Endodermal cell (in vitro differentiated cells): ENCODE data around the gene KCND2. TPM values are rescaled to one million over a fixed set of nuclear protein-coding genes. Genes with fewer than 3 reads are reported as not detected.

Experiments
- DNase-seq: peaks from one replicate; pipeline ENCODE4 v3.0.0-alpha.2; 2017
- H3K27ac ChIP-seq: 2 replicates; pipeline ENCODE4 v1.5.1; 2013; ENCODE audit warnings: mild to moderate bottlenecking, low read depth, low read length, moderate library complexity
- H3K27me3 ChIP-seq: 2 replicates; pipeline ENCODE4 v1.6.1; 2013; ENCODE audit warnings: mild to moderate bottlenecking, low read length, moderate library complexity; ENCODE audit not compliant: insufficient read depth, control insufficient read depth, poor library complexity, severe bottlenecking
- H3K36me3 ChIP-seq: 2 replicates; pipeline ENCODE4 v1.7.0; 2013; ENCODE audit warnings: mild to moderate bottlenecking, low read length, moderate library complexity; ENCODE audit not compliant: control insufficient read depth, insufficient read depth
- H3K4me1 ChIP-seq: one replicate; pipeline ENCODE4 v1.7.0; 2013; ENCODE audit warnings: low read length; ENCODE audit not compliant: control insufficient read depth, insufficient read depth
- H3K4me3 ChIP-seq: 2 replicates; pipeline ENCODE4 v1.5.1; 2013; ENCODE audit warnings: mild to moderate bottlenecking, low read length, moderate library complexity
- H3K9ac ChIP-seq: 2 replicates; pipeline ENCODE4 v1.6.1; 2013; ENCODE audit warnings: mild to moderate bottlenecking, low read length, moderate library complexity; ENCODE audit not compliant: poor library complexity, severe bottlenecking; ENCODE audit errors: extremely low read depth
- H3K9me3 ChIP-seq: 2 replicates; pipeline ENCODE4 v1.6.1; 2013; ENCODE audit warnings: mild to moderate bottlenecking, low read length, moderate library complexity; ENCODE audit not compliant: control insufficient read depth
- H3K27ac Mint-ChIP-seq: 2 replicates; pipeline ENCODE4 v1.8.0; 2020; ENCODE audit warnings: mixed read lengths
- H3K27me3 Mint-ChIP-seq: 2 replicates; pipeline ENCODE4 v1.8.0; 2021; ENCODE audit warnings: mild to moderate bottlenecking, mixed read lengths; ENCODE audit not compliant: insufficient read depth
- H3K36me3 Mint-ChIP-seq: 2 replicates; pipeline ENCODE4 v1.8.0; 2020; ENCODE audit warnings: low read depth, mixed read lengths
- H3K4me1 Mint-ChIP-seq: 2 replicates; pipeline ENCODE4 v1.8.0; 2020; ENCODE audit warnings: mixed read lengths
- H3K4me3 Mint-ChIP-seq: 2 replicates; pipeline ENCODE4 v1.8.0; 2020; ENCODE audit warnings: mild to moderate bottlenecking, moderate library complexity, mixed read lengths
- H3K9me3 Mint-ChIP-seq: 2 replicates; pipeline ENCODE4 v1.8.0; 2020; ENCODE audit warnings: mild to moderate bottlenecking, mixed read lengths
- CTCF ChIP-seq: fragments of 200-600 bp; sonication (generic); conservative IDR thresholded peaks from 2 replicates; pipeline ENCODE4 v1.5.0; 2021; ENCODE audit warnings: antibody characterized with exemption, mild to moderate bottlenecking
- WGBS, 2 experiments: methylation state at CpG; one replicate each; pipeline versions ENCODE4 v1.1.5 to v1.1.7; 2013; ENCODE audit warnings: missing lambda C conversion rate in 2 of 2, mixed read lengths in 1 of 2; ENCODE audit not compliant: insufficient coverage in 1 of 2, insufficient read length in 1 of 2; 5-methylcytosine and 5-hydroxymethylcytosine counted together
- total RNA-seq, 2 donors: library from RNA; stranded (reverse); fragmentation: NEBNext Ultra II Directional in 1 of 2; extraction: Animal tissue kit (Norgen Biotek cat#: 25700) in 1 of 2; gene quantifications; 2 replicates in 1 of 2; 3 replicates in 1 of 2; pipeline ENCODE4 v1.2.1, GENCODE V29; 2021

The KCND2 gene
- total RNA-seq, 2 donors from 2014 or later = 0.71 to 4.6 TPM

GRCh38 chr7:120254845-120255244 lies 18.1 kb upstream of the KCND2 start:
- Histone ChIP-seq H3K9me3 (peaks cover 6% of the 10 kb centered on the region), H3K36me3 (no peaks in the 10 kb centered on the region), H3K4me1 (no peaks in the 10 kb centered on the region), H3K27me3 (no peaks in the 10 kb centered on the region), H3K9ac (no peak overlapping the region), H3K27ac (no peak overlapping the region), H3K4me3 (no peak overlapping the region)
- no peaks in the 10 kb centered on the region for H3K27me3 Mint-ChIP-seq
- H3K27ac Mint-ChIP-seq = no peak overlapping the region
- no peak overlapping the region for H3K4me3 Mint-ChIP-seq
- no peak for DNase-seq
- WGBS, 2 experiments = 84 to 100% methylated on average over 1 of the region's 1 CpG
- no peak for TF ChIP-seq CTCF
- peaks cover 29% of the 10 kb centered on the region for H3K9me3 Mint-ChIP-seq
- H3K36me3 Mint-ChIP-seq = peaks cover 6% of the 10 kb centered on the region
- H3K4me1 Mint-ChIP-seq = no peaks in the 10 kb centered on the region

- no peak for DNase-seq
- H3K27ac Mint-ChIP-seq = no peak overlapping the region
- no peaks in the 10 kb centered on the region for H3K4me1 ChIP-seq
- no peak overlapping the region for H3K9ac ChIP-seq
- peaks cover 29% of the 10 kb centered on the region for H3K9me3 Mint-ChIP-seq
- H3K27me3 Mint-ChIP-seq = no peaks in the 10 kb centered on the region
- H3K4me3 Mint-ChIP-seq = no peak overlapping the region
- peaks cover 6% of the 10 kb centered on the region for H3K9me3 ChIP-seq
- H3K36me3 Mint-ChIP-seq = peaks cover 6% of the 10 kb centered on the region
- no peaks in the 10 kb centered on the region for H3K36me3 ChIP-seq
- H3K27me3 ChIP-seq = no peaks in the 10 kb centered on the region
- no peak overlapping the region for H3K4me3 ChIP-seq
- H3K4me1 Mint-ChIP-seq = no peaks in the 10 kb centered on the region
- no peak overlapping the region for H3K27ac ChIP-seq
- TF ChIP-seq CTCF = no peak
These were observed 16.5 kb upstream of the KCND2 start for GRCh38 chr7:120256344-120257070.

GRCh38 chr7:120259386-120259785 lies 13.6 kb upstream of the KCND2 start:
- WGBS, 2 experiments = 83% methylated on average over 2 of the region's 2 CpGs; no CpG with 5 or more reads in 1 of the 2 experiments
- H3K9ac ChIP-seq = no peak overlapping the region
- H3K9me3 Mint-ChIP-seq = peaks cover 29% of the 10 kb centered on the region
- peaks cover 6% of the 10 kb centered on the region for H3K36me3 Mint-ChIP-seq
- H3K27me3 ChIP-seq = no peaks in the 10 kb centered on the region
- H3K4me1 Mint-ChIP-seq = no peaks in the 10 kb centered on the region
- DNase-seq = no peak
- no peaks in the 10 kb centered on the region for H3K27me3 Mint-ChIP-seq
- H3K4me3 Mint-ChIP-seq = no peak overlapping the region
- H3K9me3 ChIP-seq = peaks cover 6% of the 10 kb centered on the region
- no peak overlapping the region for H3K27ac ChIP-seq
- no peak overlapping the region for H3K4me3 ChIP-seq
- H3K36me3 ChIP-seq = no peaks in the 10 kb centered on the region
- no peak overlapping the region for H3K27ac Mint-ChIP-seq
- TF ChIP-seq CTCF = no peak
- no peaks in the 10 kb centered on the region for H3K4me1 ChIP-seq
